GM12892 (cell line): Measurements from ENCODE around the gene NACA.
A peak's percentile ranks its signal among the peaks of the same experiment; 100 is the strongest.

Experiments used
- DNase-seq: peaks from one replicate; pipeline ENCODE4 v3.0.0; 2011; ENCODE audit not compliant: insufficient read length
- FAIRE-seq: peaks from 2 replicates; lab custom pipeline; 2011; peaks lifted over from hg19 to GRCh38; lab: Jason Lieb, UNC
- POLR2A ChIP-seq: IDR thresholded peaks from 2 replicates; pipeline ENCODE4 v1.6.1; 2011; ENCODE audit warnings: low read depth, low read length, control low read depth
- POLR2AphosphoS5 ChIP-seq: IDR thresholded peaks from 2 replicates; pipeline ENCODE4 v1.6.1; 2011; ENCODE audit warnings: low read depth, low read length, control low read depth
- TAF1 ChIP-seq: IDR thresholded peaks from 2 replicates; pipeline ENCODE4 v1.6.1; 2011; ENCODE audit warnings: low read depth, mild to moderate bottlenecking, control low read depth, low read length, borderline replicate concordance

Gene NACA

GRCh38 chr12:56699020-56699661 is 26.0 kb downstream of the NACA start:
- DNase-seq (no peak), FAIRE-seq (no peak)
- TF ChIP-seq TAF1 (no peak), POLR2AphosphoS5 (no peak), POLR2A (no peak)

- no peak for DNase-seq
- FAIRE-seq: no peak
Measured at GRCh38 chr12:56695327-56696101, 29.6 kb downstream of the NACA start.

DNA sequence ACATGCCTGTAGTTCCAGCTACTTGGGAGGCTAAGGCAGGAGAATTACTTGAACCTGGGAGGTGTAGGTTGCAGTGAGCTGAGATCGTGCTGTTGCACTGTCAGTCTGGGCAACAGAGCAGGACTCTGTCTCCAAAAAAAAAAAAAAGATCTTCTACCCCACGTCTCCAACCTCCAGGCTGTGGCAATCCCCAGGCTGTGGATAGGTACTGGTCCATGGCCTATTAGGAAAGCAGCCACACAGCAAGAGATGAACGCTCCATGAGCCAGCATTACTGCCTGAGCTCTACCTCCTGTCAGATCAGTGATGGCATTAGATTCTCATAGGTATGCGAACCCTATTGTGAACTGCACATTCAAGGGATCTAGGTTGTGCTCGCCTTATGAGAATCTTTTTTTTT is 30.9 kb downstream of the NACA start:
- TF ChIP-seq POLR2A: no peak
- no peak for FAIRE-seq
- no peak for DNase-seq

More at GRCh38 chr12:56695327-56696101, 29.6 kb downstream of the NACA start:
- TF ChIP-seq POLR2A: no peak
- no peak for TF ChIP-seq POLR2AphosphoS5
- TF ChIP-seq TAF1: no peak

GRCh38 chr12:56688846-56689109 is 36.3 kb downstream of the NACA start:
- TF ChIP-seq POLR2A: no peak
- peak; percentile 45; the same call in 1 of the 2 replicates for TF ChIP-seq POLR2AphosphoS5
- no peak for TF ChIP-seq TAF1
- DNase-seq (no peak), FAIRE-seq (no peak)

DNA sequence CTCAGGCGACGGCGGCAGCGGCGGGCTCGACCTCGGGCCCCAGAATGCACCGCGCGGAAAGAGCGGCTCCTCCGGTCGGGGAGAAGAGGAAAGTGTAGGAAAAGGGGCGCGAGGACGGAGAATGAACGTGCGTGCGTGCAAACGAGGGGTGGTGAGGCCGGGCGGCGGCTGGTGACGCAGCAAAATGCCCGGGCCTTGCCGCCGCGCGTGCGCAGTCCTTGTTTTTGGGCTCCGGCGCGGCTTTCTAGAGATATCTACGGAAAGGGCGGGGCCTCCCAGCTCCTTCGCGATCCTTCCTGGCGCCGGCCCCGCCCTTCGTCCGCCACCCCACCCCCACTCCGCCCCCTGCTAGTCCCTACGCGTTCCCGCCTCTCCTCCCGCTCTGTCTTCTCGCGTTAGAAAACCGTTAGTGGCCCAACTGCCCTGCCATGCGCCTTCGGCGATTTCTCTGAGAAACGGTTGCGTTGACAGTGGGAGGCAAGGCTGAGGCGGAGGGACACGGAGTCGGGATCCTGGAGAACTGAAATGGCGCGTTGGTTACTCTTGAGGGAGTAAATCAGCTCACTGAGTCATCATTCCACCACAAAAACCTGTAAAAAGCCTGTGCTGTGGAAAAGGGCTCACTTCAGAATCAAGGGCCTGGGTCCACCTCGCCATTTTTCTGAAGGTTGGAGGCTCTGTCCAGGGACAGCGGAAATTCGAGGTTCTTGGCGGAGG is 36.8 kb downstream of the NACA start, which contains the start of gene PTGES3:
Gene PTGES3, minus strand, starts transcription at position 156 of the 717 bp plus-strand sequence. CDS start 285 bp downstream, outside the sequence.
- peak; percentile 85 for DNase-seq
- peak; percentile 94 for FAIRE-seq
- TF ChIP-seq POLR2AphosphoS5 (peak; percentile 97), TAF1 (peak; percentile 91), POLR2A (peak; percentile 91)

DNA sequence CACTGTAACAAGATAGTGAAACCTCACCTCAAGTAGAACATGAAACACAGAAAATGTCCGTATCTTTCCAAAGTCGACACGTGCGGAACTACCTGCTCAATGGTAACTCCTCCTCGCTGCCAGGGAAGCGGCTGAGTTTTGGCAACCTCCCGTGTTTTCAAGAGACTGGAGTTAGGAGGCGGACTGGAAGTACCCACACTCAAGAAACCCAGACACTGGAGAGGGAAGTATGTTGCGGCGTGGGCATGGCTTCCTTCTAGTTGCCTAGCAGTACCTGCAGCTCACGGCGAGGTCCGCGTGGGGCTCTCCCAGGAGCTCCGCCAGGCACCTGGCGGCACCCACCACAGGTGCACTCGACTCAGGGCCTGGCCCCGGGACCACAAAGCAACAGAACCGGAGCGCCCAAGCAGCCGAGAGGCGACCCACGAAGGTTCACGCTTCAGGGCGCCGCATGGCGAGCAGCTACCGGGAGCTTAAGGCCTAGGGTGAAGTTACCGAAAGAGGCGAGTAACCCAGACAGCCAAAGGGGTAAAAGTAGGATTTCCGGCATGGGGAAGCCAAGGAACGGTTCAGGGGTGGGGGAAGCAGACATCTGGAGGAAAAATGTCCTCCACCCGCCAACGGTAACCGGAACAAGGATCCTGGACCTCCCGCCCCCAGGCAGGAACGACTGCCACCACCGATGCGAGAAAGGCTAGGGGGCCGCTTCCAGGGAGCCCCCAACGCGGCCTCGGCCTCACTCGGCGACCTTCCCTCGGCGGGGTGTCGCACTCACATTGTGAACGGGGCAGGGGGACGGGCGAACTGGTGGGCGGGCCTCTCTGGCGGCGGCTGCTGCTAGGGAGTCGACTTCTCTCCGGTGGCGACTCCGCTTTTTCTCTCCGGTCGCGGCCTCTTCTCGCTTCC is 37.6 kb downstream of the NACA start:
- peak; percentile 23 for DNase-seq
- TF ChIP-seq POLR2A (peak; percentile 67; the same call in 1 of the 2 replicates), POLR2AphosphoS5 (peak; percentile 71; the same call in 1 of the 2 replicates), TAF1 (peak; percentile 73; the same call in 1 of the 2 replicates)
- no peak for FAIRE-seq

GRCh38 chr12:56684745-56685359 is 40.2 kb downstream of the NACA start:
- FAIRE-seq (no peak), DNase-seq (no peak)
- no peak for TF ChIP-seq POLR2AphosphoS5
- TF ChIP-seq TAF1: no peak
- TF ChIP-seq POLR2A: no peak

DNA sequence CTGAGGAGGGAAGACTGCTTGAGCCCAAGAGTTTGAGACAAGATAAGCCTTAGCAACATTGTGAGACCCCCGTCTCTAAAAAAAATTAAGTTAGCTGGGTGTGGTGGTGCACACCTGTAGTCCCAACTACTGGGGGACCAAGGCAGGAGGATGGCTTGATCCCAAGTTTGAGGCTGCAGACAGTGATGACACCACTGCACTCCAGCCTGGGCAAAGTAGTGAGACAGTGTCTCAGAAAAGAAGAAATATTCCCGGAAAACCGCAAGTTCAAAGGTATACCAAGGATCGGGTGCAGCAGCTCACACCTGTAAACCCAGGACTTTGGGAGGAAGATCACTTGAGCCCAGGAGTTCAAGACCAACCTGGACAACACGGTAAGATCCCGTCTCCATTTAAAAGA is 42.8 kb downstream of the NACA start:
- FAIRE-seq: no peak
- TF ChIP-seq POLR2AphosphoS5 (no peak), TAF1 (no peak), POLR2A (no peak)

DNA sequence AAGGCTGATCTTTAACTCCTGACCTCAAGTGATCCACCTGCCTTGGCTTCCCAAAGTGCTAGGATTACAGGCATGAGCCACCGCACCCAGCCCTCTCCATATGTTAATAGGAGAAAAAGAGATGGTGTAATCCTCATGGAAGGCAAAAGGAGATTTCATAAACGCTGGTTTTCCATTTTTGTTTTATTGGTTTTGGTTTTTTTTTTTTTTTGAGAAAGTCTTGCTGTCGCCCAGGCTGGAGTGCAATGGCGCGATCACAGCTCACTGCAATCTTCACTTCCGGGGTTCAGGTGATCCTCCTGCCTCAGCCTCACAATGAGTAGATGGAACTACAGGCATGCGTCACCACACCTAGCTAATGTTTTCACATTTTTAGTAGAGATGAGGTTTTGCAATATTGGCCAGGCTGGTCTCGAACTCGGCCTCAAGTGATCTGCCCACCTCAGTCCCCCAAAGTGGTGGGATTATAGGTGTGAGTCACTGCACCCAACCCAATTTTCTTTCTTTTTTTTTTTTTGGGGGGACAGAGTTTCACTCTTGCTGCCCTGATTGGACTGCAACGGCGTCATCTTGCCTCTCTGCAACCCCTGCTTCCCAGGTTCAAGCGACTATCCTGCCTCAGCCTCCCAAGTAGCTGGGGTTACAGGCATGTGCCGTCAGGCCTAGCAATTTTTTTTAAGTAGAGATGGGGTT is 45.1 kb downstream of the NACA start:
- DNase-seq: no peak
- TF ChIP-seq TAF1 (no peak), POLR2AphosphoS5 (no peak), POLR2A (no peak)
- FAIRE-seq: no peak

More for the DNA sequence above, 42.8 kb downstream of the NACA start:
- no peak for DNase-seq

GRCh38 chr12:56678852-56679251 is 46.2 kb downstream of the NACA start:
- DNase-seq (no peak), FAIRE-seq (no peak)
- TF ChIP-seq TAF1: no peak
- peak; percentile 34; the same call in 1 of the 2 replicates for TF ChIP-seq POLR2A
- TF ChIP-seq POLR2AphosphoS5: peak; percentile 49; the same call in 1 of the 2 replicates
